ENCODE results near the gene ABHD17B.

The ABHD17B gene

DNA sequence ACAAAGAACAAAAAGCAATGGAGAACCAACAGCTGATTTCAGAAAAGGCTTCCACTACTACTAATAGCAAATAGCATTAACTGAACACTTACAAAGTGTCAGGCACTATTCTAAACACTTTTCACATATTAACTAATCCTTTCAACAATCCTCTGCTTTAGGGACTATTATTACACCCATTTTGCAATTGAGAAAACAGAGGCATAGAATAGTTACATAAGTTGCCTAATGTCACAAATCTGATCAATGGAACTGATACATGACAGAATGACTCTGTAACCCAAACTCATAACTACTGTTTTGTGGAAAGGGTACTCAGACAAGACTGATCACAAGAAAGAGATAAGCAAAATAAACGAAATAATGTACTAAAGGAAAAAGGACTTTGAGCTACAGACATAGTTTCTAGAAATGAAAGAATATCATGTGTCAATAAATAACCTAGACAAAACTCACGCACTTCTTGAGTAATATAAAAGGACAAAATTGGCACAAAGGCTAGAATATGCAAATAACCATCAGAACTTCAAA lies 31.3 kb downstream of the ABHD17B start:
- no peak for DNase-seq (ENCODE audit: low read depth in 1 of 2, low spot score in 1 of 2)

GRCh38 chr9:71878327-71879274 lies 32.4 kb downstream of the ABHD17B start:
- no peak for DNase-seq (ENCODE audit: low read depth in 1 of 2, low spot score in 1 of 2)

- DNase-seq (ENCODE audit: low read depth in 1 of 2, low spot score in 1 of 2): no peak
These were observed 34.2 kb downstream of the ABHD17B start for GRCh38 chr9:71876829-71877228.

- no peak for DNase-seq (ENCODE audit: low read depth in 1 of 2, low spot score in 1 of 2)
These were observed 34.9 kb downstream of the ABHD17B start for GRCh38 chr9:71876106-71876505.

- no peak for DNase-seq (ENCODE audit: low read depth in 1 of 2, low spot score in 1 of 2)
These were observed 35.6 kb downstream of the ABHD17B start for GRCh38 chr9:71875345-71875744.

GRCh38 chr9:71863631-71864030 lies 47.4 kb downstream of the ABHD17B start:
- DNase-seq (ENCODE audit: low read depth in 1 of 2, low spot score in 1 of 2): no peak

DNA sequence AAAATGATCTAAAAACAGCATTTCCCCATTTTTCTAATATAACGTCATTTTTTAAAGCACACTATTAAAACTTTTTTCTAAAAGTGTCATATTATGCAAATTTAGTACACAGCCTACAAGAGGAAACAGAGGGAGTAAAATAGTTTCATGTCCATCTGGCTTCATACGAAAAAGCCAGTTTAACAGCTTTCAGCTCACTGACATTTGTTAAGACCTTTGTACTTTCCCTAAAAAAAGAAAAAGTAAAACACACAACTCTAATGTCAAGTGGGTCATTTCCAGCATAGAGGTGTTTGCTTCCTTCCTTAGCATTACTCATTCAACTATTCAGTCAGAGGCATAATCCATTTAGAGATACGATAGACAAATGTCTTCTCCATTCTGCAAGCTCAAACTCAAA lies 49.4 kb downstream of the ABHD17B start:
- DNase-seq (ENCODE audit: low read depth in 1 of 2, low spot score in 1 of 2): no peak

GRCh38 chr9:71859939-71860338 lies 51.1 kb downstream of the ABHD17B start:
- no peak for DNase-seq (ENCODE audit: low read depth in 1 of 2, low spot score in 1 of 2)

DNA sequence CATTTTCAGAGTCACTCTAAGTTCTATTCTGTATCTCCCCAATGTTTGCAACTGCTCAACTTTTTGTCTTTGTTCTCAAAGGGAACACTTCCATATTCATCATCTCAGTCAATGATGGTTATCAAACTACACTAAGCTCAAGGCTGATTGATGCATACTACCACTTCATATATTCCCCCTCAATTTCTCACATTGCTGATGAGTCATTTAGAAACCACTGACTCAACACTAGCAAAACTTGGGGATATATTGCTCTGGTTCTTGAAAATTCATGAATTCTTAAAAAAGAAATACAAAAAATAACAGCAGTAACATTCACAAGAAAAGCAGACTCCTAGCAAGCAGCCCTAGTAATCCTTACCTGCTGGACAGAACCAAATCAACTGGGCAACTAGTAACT lies 52.2 kb downstream of the ABHD17B start:
- no peak for DNase-seq (ENCODE audit: low read depth in 1 of 2, low spot score in 1 of 2)

DNA sequence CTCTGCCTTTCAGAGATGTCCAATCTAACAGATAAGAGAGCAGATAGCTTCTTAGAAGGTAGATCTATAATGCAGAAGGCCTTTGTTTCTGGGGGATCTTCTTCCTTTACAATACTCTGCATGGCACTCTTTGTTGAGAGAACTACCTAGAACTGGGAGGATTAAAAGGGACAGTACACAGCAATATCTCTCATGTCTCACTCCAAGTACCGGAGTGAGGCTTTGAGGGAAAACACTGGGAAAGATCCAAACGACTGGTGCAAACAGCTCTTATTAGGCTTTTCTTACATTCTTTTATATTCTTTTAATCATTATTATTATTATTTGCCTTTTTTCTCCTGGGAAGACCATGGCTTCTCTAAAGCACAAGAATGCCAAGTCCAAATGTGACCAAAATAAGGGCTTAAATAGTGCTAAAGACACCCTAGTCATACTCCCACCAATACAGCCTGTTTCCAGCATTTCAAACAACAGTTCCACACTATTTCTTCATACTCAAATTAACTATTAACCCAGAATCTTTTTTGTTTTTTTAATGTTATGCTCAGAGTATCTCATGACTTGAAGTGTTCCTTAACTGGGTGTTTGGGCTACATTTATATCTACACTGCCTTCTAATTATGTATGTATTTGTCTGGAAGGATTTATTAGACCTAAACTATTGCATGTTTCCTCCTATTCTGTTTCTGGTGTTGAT lies 52.7 kb downstream of the ABHD17B start:
- DNase-seq (ENCODE audit: low read depth in 1 of 2, low spot score in 1 of 2): no peak

GRCh38 chr9:71857159-71857558 lies 53.8 kb downstream of the ABHD17B start:
- DNase-seq (ENCODE audit: low read depth in 1 of 2, low spot score in 1 of 2): no peak

DNA sequence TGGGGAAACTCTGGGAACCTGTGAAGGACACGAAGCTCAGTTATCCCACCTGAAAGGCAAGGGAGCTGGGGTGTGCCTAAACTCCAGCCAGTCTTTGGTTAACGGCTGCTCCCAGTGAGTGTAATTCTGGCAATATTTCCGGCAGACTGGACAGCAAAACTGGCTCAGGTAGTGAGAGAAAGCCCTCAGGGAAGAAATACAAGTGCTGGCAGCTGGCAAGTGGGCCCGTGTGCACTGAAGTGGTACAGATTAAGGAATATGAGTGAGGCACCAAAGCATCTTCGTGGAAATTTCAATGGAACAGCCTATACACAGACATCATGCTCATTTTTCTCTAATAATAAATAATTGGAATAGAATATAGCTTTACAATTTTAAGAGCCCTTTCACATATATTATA lies 56.2 kb downstream of the ABHD17B start:
- DNase-seq (ENCODE audit: low read depth in 1 of 2, low spot score in 1 of 2): no peak

DNA sequence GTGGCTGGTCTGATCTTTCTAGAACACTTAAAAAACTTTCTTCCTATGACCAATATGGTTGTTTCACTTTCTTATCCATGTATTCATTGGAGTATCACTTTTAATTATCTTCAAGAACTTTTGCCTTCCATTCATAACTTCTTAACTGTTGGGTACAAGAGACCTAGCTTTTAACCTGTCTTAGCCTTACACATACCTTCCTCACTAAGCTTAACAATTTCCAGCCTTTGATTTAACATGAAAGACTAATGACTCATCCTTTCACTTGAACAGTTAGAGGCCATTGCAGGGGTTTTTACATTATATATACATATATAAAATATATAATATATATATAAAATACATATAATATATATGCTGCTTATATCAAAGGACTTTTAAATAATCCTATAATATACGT lies 57.9 kb downstream of the ABHD17B start:
- DNase-seq (ENCODE audit: low read depth in 1 of 2, low spot score in 1 of 2): no peak

DNA sequence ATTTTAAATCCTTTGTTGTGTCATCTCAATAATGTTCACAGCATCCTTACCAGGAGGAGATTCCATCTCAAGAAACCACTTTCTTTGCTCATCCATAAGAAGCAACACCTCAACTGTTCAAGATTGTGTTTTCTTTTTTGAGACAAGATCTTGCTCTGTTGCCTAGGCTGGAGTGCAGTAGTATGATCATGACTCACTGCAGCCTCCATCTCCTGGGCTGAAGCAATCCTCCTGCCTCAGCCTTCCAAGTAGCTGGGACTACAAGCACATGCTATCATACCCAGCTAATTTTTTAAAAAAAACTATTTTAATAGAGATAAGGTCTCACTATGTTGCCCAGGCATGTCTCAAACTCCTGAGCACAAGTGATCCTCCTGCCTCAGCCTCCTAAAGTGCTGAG lies 60.0 kb downstream of the ABHD17B start:
- no peak for DNase-seq (ENCODE audit: low read depth in 1 of 2, low spot score in 1 of 2)

- DNase-seq (ENCODE audit: low read depth in 1 of 2, low spot score in 1 of 2): no peak
These were observed 63.1 kb downstream of the ABHD17B start for GRCh38 chr9:71847892-71848291.

DNA sequence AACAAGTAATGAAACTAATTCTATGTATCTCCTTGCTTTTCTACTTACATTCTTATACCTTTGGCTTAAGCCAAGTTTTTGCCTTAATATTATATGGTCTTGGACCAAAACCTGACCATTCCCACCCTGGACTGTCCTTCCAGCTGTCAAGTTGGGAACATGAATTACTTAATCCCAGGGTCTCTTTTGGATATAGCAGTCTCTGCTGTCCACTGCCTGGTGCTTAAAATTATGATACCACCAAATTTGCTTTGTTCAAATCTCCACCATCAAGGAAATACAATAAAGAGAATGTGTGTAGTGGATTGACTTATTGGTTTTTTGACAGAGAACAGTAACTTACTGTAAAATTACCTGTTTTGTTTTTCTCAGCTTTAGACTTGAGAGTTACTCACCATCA lies 66.2 kb downstream of the ABHD17B start:
- DNase-seq (ENCODE audit: low read depth in 1 of 2, low spot score in 1 of 2): no peak

- DNase-seq (ENCODE audit: low read depth in 1 of 2, low spot score in 1 of 2): no peak
These were observed 71.3 kb downstream of the ABHD17B start for GRCh38 chr9:71839668-71840067.

GRCh38 chr9:71835596-71835995 lies 75.4 kb downstream of the ABHD17B start:
- DNase-seq (ENCODE audit: low read depth in 1 of 2, low spot score in 1 of 2): no peak

GRCh38 chr9:71830929-71831328 lies 80.1 kb downstream of the ABHD17B start:
- no peak for DNase-seq (ENCODE audit: low read depth in 1 of 2, low spot score in 1 of 2)

DNA sequence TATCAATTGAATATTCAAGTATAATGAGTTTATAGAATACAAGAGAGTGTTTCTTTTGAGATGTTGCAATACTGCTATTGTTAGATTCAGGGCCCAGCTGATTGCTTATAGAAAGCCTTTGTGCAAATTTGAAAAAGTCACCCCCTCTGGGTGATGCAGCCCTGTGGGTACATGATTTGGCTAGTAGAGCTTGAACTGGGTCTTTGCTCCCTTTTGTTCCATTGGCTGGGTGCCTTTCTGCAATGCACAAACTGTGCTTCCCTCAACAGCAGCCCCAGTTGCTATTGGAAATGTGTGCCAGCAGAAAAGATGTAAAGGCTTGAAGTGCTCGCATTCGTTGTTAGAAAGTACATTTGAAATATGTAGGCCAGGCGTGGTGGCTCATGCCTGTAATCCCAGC lies 80.8 kb downstream of the ABHD17B start:
- no peak for DNase-seq (ENCODE audit: low read depth in 1 of 2, low spot score in 1 of 2)

DNA sequence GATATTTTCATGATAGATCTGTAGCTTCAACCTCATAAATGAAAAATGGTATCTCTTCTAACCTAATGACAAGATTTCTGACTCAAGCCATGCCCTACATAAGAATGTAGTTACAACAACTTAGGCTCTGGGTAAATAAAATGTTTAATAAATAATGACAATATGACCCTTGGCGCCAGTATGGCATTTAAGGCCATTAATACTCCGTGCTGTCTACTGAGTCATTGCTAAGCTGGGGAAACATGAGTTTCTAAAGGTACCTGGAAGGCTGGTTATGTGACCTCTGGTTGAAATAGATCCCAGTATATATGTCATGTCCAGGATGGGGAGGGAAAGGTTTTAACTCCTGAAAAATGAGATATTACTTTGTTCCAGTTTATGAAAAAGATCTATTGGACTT lies 84.7 kb downstream of the ABHD17B start:
- no peak for DNase-seq (ENCODE audit: low read depth in 1 of 2, low spot score in 1 of 2)

GRCh38 chr9:71824257-71824656 lies 86.7 kb downstream of the ABHD17B start:
- DNase-seq (ENCODE audit: low read depth in 1 of 2, low spot score in 1 of 2): no peak

Measured in activated T-helper 1 cell treated with anti-CD3 and anti-CD28 coated beads, Interleukin-2, amount 50 U/mL, for 16 hours (primary cell).